GM21526 (cell line): ENCODE measurements around the gene ACSL6.
A peak's percentile ranks its signal among the peaks of the same experiment; 100 is the strongest.

Experiments used
- ATAC-seq: cut with Tn5 transposase; IDR thresholded peaks from one replicate; pipeline ENCODE4 v1.9.1; 2021; ENCODE audit warnings: moderate library complexity; ENCODE audit not compliant: unreplicated experiment, low FRiP score

The ACSL6 gene

GRCh38 chr5:132049559-132049958 is 38.1 kb upstream of the ACSL6 start:
- ATAC-seq = no peak

GRCh38 chr5:132049093-132049492 is 37.6 kb upstream of the ACSL6 start:
- ATAC-seq = no peak

DNA sequence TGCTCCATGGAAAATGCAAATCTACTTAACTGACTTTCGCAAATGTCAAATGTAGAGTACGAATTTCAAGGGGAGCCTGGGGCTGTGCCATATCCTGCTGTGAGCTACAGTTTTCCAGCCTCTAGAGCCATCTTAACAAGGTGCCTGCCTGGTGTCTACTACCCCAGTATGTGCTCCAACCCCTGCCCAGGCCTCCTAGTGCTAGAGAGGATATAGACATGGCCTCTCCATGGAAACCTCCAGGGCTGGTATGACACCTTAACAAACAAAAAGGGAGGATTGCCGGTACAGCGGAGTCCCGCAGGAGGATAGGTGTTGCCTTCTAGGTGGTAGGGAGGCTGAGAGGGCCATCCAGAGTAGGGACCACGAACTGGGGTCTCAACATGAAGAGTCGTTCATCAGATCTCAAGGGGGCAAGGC is 35.4 kb upstream of the ACSL6 start:
- ATAC-seq = no peak

- ATAC-seq = no peak
These were observed 32.7 kb upstream of the ACSL6 start for GRCh38 chr5:132044207-132044606.

DNA sequence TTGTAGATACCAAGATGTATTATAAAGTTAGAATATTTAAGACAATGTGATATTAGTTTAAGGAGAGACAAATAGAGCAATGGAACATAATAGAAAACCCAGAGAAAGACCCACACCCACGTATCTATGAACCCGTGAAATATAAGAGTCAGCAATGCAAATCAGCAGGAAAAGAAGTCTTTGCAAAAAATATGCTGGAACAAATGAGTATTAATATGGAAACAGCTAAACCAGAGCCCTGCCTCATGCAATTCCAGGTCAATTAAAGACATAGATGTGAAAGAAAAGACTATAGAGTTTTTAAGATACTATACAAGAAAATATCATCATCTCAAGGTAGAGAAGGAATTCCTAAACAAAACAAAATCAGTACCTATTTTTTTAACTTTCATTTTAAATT is 25.9 kb upstream of the ACSL6 start:
- no peak for ATAC-seq

DNA sequence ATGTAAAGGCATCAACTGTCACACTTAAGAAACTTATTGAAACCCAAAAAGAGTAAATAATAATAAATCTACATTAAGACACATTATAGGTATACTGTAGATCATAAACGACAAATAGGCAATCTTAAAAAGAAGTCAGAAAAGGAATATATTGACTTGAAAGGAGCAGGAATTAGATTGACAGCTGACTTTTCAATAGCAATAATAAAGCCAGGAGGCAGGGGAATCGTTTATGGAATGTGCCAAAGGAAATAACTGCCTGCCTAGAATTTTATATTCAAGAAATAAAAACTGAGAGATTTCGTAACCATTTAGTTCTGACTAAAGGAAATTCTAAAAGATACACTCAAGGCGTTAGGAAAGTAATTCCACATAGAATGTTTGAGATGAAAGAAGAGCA is 21.7 kb upstream of the ACSL6 start:
- ATAC-seq = no peak

- ATAC-seq = no peak
These were observed 20.7 kb upstream of the ACSL6 start for GRCh38 chr5:132032196-132032595.

DNA sequence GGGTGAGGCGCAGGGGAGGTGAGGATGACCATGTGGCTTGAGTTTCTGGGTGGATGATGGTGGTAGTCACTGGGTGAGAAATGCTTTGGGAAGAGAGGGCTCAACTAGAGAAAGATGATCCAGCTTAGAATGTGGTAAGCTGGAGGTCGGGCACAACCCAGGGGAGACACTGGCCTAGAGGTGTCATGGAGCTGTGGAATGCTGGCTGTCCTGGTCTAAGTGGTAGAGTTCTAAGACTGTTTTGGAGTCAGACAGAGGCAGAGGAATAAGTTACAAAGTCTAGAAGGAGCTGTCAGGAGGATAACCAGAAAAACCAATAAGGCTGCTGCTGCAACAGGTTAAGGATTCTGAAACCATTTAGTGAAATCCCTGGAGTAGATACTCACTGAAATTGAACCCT is 19.2 kb upstream of the ACSL6 start:
- no peak for ATAC-seq

DNA sequence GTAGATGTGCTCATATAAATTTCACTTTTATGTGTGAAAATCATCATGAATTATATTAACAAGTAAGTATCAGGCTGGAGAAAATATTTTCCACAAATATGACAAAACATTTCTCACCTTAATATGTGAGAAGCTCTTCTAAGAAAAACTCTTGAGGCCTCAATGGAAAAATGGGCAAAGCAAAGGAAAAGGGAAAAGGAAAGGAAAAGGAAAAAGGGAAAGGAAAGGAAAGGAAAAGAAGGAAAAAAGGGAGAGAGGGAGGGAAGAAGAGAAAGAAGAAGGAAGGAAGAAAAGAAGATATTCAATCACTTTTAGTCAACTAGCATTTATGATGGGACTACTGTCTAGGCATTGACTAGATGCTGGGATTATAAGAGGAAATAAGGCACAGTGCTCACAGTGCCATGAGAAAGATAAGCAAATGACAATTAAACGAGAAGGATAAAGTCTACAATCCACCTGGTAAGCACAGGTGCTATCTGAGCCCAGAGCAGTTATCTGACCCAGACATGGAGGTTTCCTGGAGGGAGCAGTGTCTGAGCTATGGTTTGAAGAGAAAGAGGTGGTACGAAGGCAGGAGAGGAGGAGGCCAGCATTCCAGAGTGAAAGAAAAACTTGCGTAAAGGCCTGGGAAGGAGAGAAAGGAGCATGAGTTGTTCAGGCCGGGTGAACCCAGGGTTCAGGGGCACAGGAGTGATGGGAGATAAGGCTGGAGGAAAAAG is 18.3 kb upstream of the ACSL6 start:
- no peak for ATAC-seq

DNA sequence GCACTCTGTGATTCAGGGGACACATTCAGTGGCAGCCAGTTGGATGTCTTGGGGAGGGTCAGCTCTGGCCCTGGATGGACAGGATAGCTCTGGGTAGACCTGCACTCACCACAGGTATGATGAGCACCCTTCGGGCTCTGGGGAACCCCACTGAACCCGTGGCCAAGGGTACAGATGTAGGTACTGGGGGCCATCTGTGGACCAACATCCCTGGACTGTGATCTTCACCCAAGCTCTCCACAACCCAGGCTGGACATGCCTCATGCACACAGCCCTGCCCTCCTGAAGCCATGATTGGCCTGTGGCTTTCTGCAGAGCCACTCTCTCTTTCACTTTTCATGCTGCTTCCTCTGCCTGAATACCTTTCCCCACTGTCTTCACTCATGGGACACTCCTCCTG is 15.6 kb upstream of the ACSL6 start:
- ATAC-seq = no peak

- no peak for ATAC-seq
These were observed 15.1 kb upstream of the ACSL6 start for GRCh38 chr5:132026516-132027008.

- no peak for ATAC-seq
These were observed 14.0 kb upstream of the ACSL6 start for GRCh38 chr5:132025403-132025971.

DNA sequence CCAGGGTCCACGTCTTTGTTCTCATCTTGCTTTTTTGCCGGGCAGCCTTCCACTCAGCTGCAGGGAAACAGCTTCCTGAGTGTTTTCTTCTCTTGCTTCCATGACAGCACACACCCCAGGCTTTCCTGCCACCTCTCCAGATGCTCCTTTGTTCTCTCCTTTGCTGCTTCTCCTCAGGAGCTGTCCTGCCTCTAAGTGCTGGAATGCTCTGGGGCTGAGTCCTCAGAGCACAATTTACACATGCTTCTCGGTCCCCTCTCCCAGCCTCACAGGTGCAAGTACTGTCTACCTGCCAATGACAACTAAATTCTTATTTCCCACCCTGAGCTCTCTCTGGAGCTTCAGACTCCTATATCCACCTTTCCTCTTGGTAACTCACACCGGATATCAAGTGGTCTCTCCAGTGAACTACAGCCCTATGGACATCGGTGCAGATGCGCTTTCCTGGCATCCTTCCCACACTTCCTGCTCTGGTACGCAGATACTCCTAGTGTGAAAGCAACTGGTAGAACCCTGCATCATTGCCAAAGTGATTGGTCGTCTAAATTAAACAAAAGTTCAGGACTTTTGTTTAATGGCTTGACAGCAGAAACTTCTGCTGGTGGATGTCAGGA is 13.4 kb upstream of the ACSL6 start:
- ATAC-seq = no peak

GRCh38 chr5:132024117-132024435 is 12.6 kb upstream of the ACSL6 start:
- no peak for ATAC-seq

GRCh38 chr5:132023258-132024116 is 12.0 kb upstream of the ACSL6 start:
- ATAC-seq = no peak

GRCh38 chr5:132022737-132023136 is 11.3 kb upstream of the ACSL6 start:
- no peak for ATAC-seq

DNA sequence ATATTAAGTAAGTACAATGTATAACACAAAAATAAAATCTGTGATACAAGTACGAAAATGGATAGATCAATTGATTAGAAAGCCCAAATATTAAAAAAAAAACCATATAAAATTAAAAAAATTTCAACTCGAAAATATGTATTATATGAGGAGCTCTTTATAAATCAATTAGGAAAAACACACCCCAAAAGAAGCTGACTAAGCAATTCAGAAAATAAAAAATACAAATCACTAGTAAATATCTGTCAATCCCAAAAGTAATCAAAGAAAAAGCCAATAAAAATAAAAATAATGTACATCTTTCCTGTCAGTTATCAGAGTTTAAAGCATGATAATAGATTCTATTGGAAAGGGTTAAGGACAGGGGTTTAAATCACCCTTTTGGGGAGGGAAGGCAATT is 10.2 kb upstream of the ACSL6 start:
- no peak for ATAC-seq

- peak; percentile 19 for ATAC-seq
These were observed 9.3 kb upstream of the ACSL6 start for GRCh38 chr5:132020568-132021339.

DNA sequence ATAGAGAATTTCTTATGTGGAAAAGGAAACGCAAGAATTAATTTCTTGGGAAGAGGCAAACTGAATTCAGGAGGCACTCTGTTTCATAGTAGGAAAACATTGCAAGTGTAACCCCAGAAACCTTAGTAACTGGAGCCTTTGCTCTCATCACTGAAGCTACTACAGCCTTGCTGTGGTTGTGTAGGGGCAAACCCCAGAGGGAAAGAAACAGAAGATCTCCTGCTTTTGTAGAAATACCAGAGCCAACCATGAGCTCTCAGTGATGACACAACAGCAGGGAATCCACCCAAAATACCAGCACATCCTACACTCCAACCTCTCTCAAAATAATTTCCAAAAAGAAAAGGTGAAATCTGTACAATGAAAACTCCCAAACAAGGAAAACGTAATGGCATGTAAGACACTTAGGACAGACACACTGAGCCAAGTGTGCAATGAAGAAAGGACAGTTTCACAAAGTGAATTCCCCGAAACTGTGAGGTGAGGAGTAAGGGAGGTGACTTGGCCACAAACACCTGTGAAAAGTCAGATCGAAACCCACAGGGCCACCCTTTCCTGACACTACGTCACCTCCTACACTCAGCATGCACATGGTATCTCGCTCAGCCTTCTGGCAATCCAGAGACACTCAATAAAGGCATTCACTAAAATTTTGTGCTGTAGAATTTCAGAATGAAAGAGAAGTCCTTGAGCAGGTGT is 8.5 kb upstream of the ACSL6 start:
- peak; percentile 98 for ATAC-seq

DNA sequence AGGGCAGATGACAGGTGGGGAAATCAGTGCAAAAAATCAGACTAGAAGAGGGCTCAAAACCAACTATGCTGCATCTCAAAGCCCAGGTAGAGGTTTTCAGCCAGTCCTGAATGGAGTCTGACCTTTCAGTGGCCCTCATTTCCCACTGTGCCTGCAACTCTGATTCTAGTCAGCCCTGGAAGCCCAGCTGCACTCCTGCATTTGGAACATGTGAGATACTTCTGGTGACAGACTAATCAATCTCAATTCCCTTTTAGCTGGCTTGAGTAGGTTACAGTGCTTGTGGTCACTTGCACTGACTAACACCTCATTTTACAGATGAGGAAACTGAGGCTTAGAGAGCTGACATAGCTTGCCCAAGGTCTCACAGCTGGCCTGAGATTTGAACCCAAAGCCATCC is 7.9 kb upstream of the ACSL6 start:
- ATAC-seq = no peak
